ENCODE data around the gene MOCOS. TPM values are rescaled to one million over a fixed set of nuclear protein-coding genes. Genes with fewer than 3 reads are reported as not detected.

Gene MOCOS
- total RNA-seq, 1 experiment from 2014 or later: 3.0 TPM

DNA sequence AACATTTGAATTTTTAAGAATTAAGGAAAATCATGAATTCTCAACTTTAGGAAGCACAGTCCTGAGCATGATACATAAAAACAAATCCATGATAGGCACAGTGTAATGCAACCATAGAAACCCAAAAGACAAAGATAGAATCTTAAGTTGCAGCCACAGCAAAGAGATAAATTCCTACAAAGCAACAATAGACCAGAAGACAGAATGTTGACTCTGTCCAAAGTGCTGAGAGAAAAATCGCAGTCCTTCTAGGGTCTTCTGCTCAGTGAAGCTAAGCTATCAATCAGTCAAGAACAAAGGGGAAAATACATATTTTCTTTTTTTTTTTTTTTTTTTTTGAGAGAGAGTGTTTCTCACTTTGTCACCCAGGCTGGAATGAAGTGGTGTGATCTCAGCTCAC is 88.3 kb downstream of the MOCOS start:
- Histone ChIP-seq H3K27ac (ENCODE audit: low read length) (no peak overlapping the region), H3K4me3 (ENCODE audit: low read depth in 2 of 2, low read length in 2 of 2) (no peak overlapping the region), H3K4me1 (ENCODE audit: control insufficient read depth, insufficient read depth, low read length) (no peaks in the 10 kb centered on the region), H3K27me3 (ENCODE audit: control insufficient read depth, insufficient read depth, low read length) (no peaks in the 10 kb centered on the region; the same call in 1 of the 2 replicates), H3K9me3 (ENCODE audit: control insufficient read depth, insufficient read depth, low read depth, low read length) (no peaks in the 10 kb centered on the region), H3K36me3 (ENCODE audit: control insufficient read depth, insufficient read depth, low read length) (no peaks in the 10 kb centered on the region)
- no peak for DNase-seq (ENCODE audit: low read depth, low spot score)
- TF ChIP-seq, protein P1, sequence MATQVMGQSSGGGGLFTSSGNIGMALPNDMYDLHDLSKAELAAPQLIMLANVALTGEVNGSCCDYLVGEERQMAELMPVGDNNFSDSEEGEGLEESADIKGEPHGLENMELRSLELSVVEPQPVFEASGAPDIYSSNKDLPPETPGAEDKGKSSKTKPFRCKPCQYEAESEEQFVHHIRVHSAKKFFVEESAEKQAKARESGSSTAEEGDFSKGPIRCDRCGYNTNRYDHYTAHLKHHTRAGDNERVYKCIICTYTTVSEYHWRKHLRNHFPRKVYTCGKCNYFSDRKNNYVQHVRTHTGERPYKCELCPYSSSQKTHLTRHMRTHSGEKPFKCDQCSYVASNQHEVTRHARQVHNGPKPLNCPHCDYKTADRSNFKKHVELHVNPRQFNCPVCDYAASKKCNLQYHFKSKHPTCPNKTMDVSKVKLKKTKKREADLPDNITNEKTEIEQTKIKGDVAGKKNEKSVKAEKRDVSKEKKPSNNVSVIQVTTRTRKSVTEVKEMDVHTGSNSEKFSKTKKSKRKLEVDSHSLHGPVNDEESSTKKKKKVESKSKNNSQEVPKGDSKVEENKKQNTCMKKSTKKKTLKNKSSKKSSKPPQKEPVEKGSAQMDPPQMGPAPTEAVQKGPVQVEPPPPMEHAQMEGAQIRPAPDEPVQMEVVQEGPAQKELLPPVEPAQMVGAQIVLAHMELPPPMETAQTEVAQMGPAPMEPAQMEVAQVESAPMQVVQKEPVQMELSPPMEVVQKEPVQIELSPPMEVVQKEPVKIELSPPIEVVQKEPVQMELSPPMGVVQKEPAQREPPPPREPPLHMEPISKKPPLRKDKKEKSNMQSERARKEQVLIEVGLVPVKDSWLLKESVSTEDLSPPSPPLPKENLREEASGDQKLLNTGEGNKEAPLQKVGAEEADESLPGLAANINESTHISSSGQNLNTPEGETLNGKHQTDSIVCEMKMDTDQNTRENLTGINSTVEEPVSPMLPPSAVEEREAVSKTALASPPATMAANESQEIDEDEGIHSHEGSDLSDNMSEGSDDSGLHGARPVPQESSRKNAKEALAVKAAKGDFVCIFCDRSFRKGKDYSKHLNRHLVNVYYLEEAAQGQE (IDR thresholded peaks at IDR 0.05; ENCODE audit: insufficient read depth in 1 of 2, low read depth in 2 of 2, low read length in 1 of 2): peak in 1 of 2 experiments; percentile 51; a peak in 2 of 4 replicates
- TF ChIP-seq, protein P2, sequence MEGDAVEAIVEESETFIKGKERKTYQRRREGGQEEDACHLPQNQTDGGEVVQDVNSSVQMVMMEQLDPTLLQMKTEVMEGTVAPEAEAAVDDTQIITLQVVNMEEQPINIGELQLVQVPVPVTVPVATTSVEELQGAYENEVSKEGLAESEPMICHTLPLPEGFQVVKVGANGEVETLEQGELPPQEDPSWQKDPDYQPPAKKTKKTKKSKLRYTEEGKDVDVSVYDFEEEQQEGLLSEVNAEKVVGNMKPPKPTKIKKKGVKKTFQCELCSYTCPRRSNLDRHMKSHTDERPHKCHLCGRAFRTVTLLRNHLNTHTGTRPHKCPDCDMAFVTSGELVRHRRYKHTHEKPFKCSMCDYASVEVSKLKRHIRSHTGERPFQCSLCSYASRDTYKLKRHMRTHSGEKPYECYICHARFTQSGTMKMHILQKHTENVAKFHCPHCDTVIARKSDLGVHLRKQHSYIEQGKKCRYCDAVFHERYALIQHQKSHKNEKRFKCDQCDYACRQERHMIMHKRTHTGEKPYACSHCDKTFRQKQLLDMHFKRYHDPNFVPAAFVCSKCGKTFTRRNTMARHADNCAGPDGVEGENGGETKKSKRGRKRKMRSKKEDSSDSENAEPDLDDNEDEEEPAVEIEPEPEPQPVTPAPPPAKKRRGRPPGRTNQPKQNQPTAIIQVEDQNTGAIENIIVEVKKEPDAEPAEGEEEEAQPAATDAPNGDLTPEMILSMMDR (IDR thresholded peaks at IDR 0.05): no peak
- TF ChIP-seq POLR2AphosphoS5 (IDR thresholded peaks at IDR 0.05; ENCODE audit: low read depth, low read length) (no peak), TCF7L2 (IDR thresholded peaks at IDR 0.05; ENCODE audit: low read depth, low read length) (no peak)
- intact Hi-C loops (cut with micrococcal nuclease; ENCODE audit: unreplicated experiment): no loop called here
- ATAC-seq: no peak
- ChIA-PET POLR2A (interaction anchor here (0.6 kb wide), 1 partner anchor 1524 kb away, joined by 8 read pairs; no protein-coding TSS in a partner anchor), CTCF (no interaction called here)
- in situ Hi-C loops (cut with HindIII; ENCODE audit: low pct_unique_long_range_greater_than_20kb, low sequenced_read_pairs): no loop called here
- no TSS peak for BruUV-seq (replicated peaks)

DNA sequence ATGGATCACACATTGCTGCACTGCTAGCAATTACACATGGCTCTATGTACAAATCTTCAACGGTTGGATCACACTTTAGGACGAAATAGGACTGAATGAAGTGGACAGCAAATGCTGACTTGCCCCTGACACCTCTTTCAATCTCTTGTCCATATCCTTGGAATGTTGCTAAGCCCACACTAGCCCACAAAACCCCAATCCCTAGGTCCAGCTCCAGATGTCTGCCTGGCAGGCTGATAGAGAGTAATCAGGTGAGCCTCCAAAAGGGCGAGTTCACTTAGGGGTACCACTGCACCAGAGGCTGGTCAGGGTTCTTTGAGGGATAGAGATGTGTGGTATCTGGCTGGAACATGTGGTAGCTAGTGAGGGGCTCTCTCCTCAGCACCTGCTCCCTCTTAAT is 91.7 kb downstream of the MOCOS start:
- no peak for ATAC-seq
- intact Hi-C loops (cut with micrococcal nuclease; ENCODE audit: unreplicated experiment): no loop called here
- H3K27ac ChIP-seq (ENCODE audit: low read length): no peak overlapping the region
- no peaks in the 10 kb centered on the region for H3K9me3 ChIP-seq (ENCODE audit: control insufficient read depth, insufficient read depth, low read depth, low read length)
- in situ Hi-C loops (cut with HindIII; ENCODE audit: low pct_unique_long_range_greater_than_20kb, low sequenced_read_pairs): no loop called here
- BruUV-seq (replicated peaks): no TSS peak
- ChIA-PET POLR2A (no interaction called here), CTCF (no interaction called here)
- H3K4me1 ChIP-seq (ENCODE audit: control insufficient read depth, insufficient read depth, low read length): no peaks in the 10 kb centered on the region
- no peaks in the 10 kb centered on the region for H3K36me3 ChIP-seq (ENCODE audit: control insufficient read depth, insufficient read depth, low read length)
- TF ChIP-seq TCF7L2 (IDR thresholded peaks at IDR 0.05; ENCODE audit: low read depth, low read length): no peak
- no peak for TF ChIP-seq POLR2AphosphoS5 (IDR thresholded peaks at IDR 0.05; ENCODE audit: low read depth, low read length)
- TF ChIP-seq SIN3A (IDR thresholded peaks at IDR 0.05; ENCODE audit: borderline replicate concordance, insufficient read depth, low read depth, low read length): no peak
- TF ChIP-seq, protein P2 (IDR thresholded peaks at IDR 0.05): no peak
- TF ChIP-seq, protein P1 (IDR thresholded peaks at IDR 0.05; ENCODE audit: insufficient read depth in 1 of 2, low read depth in 2 of 2, low read length in 1 of 2): no peak
- H3K4me3 ChIP-seq (ENCODE audit: low read depth in 2 of 2, low read length in 2 of 2): no peak overlapping the region
- no peak for DNase-seq (ENCODE audit: low read depth, low spot score)
- no peaks in the 10 kb centered on the region; the same call in 1 of the 2 replicates for H3K27me3 ChIP-seq (ENCODE audit: control insufficient read depth, insufficient read depth, low read length)
